GM12801 (cell line): ENCODE results near the gene PACRG.

Experiments used
- TF ChIP-seq, protein P1 (sequence below): IDR thresholded peaks from one replicate; pipeline ENCODE4 v1.5.1; 2011; ENCODE audit warnings: control low read depth; ENCODE audit not compliant: insufficient read length; ENCODE audit errors: extremely low read depth

The PACRG gene

GRCh38 chr6:163252061-163252591, 524.4 kb downstream of the PACRG start:
- TF ChIP-seq, protein P1, sequence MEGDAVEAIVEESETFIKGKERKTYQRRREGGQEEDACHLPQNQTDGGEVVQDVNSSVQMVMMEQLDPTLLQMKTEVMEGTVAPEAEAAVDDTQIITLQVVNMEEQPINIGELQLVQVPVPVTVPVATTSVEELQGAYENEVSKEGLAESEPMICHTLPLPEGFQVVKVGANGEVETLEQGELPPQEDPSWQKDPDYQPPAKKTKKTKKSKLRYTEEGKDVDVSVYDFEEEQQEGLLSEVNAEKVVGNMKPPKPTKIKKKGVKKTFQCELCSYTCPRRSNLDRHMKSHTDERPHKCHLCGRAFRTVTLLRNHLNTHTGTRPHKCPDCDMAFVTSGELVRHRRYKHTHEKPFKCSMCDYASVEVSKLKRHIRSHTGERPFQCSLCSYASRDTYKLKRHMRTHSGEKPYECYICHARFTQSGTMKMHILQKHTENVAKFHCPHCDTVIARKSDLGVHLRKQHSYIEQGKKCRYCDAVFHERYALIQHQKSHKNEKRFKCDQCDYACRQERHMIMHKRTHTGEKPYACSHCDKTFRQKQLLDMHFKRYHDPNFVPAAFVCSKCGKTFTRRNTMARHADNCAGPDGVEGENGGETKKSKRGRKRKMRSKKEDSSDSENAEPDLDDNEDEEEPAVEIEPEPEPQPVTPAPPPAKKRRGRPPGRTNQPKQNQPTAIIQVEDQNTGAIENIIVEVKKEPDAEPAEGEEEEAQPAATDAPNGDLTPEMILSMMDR = no peak

DNA sequence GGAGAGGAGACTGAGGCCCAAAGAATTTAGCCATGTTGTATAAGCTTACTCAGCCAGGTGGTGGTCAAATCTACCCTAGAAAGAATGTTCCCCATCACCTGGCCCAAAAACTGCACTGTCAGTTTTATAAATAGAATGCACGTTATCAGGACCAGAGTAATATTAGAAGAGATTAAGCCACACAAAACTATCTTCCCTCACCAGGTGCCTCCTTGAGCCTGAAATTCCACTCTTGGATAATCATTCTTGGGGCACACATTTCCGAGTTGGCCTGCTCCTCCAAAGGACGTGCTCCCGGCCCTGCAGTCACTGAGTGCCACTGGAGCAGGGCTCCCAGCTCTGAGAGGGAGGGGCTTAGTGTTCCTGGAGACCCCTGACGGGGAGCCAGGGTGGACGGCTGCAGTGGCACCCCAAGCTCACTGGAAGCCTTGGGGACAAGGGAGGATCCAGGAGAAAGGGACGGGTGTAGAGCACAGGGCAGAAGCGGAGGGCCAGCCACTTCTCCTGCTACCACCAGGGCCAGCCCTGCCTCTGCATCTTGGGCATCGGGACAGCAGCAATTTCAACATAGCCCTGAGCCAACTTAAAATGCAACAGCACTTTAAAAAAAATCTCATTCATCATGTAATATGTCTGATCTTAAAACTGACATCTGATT, 525.9 kb downstream of the PACRG start:
- TF ChIP-seq, protein P1 = no peak

DNA sequence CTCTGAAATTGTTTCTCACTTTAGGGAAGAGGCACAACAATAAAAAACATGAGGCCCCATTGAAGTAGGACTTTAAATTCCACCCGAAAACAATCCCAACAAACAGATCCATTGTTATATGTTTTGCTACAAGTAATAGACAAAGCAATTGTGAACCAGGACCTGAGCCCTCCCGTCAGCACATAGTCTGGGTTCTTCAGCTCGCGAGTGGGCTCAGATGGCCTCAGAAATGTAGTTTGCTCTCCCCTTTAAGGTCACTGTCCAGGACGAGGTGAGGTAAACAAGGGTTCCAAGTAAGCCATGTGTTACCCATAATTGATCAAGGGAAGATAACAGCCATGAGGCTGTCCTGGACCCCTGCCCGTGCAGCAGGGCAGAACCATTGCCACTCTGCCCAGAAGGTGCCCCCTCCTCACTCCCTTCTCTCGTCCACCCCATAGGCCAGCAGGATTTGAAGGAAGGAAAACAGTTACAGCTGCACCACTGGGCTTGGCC, 526.6 kb downstream of the PACRG start:
- TF ChIP-seq, protein P1 = no peak

DNA sequence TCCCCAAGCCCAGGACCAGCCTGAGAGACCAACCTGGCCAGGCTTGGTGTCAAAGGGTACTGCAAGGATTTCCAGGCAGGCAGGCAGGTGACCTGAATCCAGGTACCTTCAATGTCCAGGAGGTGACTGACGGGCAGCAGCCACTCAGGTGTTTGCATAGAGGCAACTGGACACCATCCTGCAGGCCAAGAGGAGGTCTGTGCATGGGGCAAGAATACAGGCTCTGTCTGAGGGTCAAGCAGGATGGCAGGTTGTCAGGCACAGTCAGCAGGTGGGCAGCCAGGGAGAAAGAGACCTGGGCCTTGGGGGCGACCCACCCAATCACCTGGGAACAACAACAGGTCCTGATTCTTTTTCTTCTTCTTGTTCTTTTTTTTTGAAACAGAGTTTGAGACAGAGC, 527.5 kb downstream of the PACRG start:
- TF ChIP-seq, protein P1 = no peak

DNA sequence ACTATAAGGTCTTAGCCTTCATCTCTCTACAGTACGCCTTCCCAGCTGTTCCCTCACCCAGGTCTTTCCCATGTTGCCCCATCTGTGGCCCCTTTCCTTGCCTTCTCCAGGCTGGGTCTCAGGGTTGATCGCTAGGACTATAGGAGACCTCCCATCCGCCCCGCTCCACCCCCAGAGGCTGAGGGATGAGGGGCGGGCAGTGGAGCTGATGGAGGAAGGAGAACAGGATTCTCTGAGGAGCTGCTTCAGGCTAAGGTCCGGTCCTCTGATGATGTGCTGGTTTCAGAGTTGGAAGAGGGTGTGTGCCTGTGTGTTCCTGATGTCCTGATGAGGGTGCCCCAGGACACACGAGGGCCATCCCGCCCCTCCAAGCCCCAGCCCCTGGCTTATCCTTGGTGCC, 531.9 kb downstream of the PACRG start:
- TF ChIP-seq, protein P1 = no peak

DNA sequence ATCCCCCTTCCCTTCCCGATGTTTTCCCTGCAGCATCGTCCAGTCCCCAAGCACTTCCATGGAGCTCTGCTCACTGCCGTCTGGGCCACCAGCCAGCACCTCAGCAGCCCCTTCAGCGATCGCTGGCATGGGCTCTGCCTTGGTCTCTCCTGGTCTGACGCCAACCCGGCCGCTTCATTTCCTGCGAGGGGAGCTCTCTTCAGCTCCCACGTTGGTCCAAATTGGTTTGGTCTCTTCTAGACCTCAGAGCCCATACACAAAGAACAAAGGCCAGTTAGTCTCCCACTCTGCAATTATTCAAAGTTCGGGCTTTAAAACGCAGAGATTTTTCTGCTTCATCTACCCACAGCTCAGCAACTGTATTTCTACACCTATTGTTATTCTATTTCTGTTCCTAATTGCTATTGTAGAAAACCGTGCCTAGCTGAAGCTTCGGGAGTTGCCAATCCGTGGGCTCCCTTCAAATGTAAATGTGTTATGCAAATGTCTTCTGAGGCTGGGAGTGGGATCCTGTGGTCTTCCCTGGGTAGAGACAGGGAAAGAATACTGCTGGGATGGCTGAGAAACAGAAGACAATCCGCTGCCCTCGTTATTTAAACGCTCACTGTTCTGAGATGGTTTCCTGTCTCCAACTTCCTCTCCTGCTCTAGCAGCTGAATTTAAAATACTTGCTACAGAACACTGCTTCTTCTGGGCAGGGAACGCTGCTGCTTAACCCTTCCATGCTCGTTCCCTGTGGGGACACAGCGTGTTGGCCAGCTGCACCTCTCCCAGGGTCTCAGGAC, 532.5 kb downstream of the PACRG start:
- TF ChIP-seq, protein P1 = no peak

- TF ChIP-seq, protein P1 = no peak
Observed at GRCh38 chr6:163260911-163261310, 533.1 kb downstream of the PACRG start.
